Type B pancreatic cell (in vitro differentiated cells): ENCODE data around the gene ULK4. TPM values are rescaled to one million over a fixed set of nuclear protein-coding genes. Genes with fewer than 3 reads are reported as not detected.
A peak's percentile ranks its signal among the peaks of the same experiment; 100 is the strongest.
"Not testable (repeated sequence)": the region's sequence is repeated elsewhere in the genome, so short reads cannot be mapped to it uniquely, and the experiment has no call there.

Source experiments
- DNase-seq: peaks from one replicate; pipeline ENCODE4 v3.0.0; 2021; ENCODE audit warnings: mixed read lengths; ENCODE audit not compliant: unreplicated experiment; ENCODE audit errors: extremely low spot score
- H3K27ac Mint-ChIP-seq: 2 replicates; pipeline ENCODE4 v1.8.0; 2021; ENCODE audit warnings: mild to moderate bottlenecking, mixed read lengths
- H3K27me3 Mint-ChIP-seq: 2 replicates; pipeline ENCODE4 v1.8.0; 2021; ENCODE audit warnings: mixed read lengths
- H3K36me3 Mint-ChIP-seq: 2 replicates; pipeline ENCODE4 v1.8.0; 2021; ENCODE audit warnings: mixed read lengths
- H3K4me1 Mint-ChIP-seq: one replicate; pipeline ENCODE4 v1.8.0; 2021; ENCODE audit warnings: mixed read lengths; ENCODE audit not compliant: unreplicated experiment
- H3K4me3 Mint-ChIP-seq: 2 replicates; pipeline ENCODE4 v1.8.0; 2021; ENCODE audit warnings: mild to moderate bottlenecking, mixed read lengths
- H3K9me3 Mint-ChIP-seq: 2 replicates; pipeline ENCODE4 v1.8.0; 2021; ENCODE audit warnings: mixed read lengths
- total RNA-seq: library from RNA; stranded (reverse); gene quantifications from 2 replicates; pipeline ENCODE4 v1.2.1, GENCODE V29; 2021; ENCODE audit warnings: low replicate concordance
- TF ChIP-seq, protein P1 (sequence below): fragments of 200-600 bp; sonication (generic); conservative IDR thresholded peaks from 2 replicates; pipeline ENCODE4 v1.5.0; 2021; ENCODE audit warnings: antibody characterized with exemption, mild to moderate bottlenecking

Gene ULK4
- total RNA-seq, 1 donor from 2014 or later, result 10.7 TPM

DNA sequence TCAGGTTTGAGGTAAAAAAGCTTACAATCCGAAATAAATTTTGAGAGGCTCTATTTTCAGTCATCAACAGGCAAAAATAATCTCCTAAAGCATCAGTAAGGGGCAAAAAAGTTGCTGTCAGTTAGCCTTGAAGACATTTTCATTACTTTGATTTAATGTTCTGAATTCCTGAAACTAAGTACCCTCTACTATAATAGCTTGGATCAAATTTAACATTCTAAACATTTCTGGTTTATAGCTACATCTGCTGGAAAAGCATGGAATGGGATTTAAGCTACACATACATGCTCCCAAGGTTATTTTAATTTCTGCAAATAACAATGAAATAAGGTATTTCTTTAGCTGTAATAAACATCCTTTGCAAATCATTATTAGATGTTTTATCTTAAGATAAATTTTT is 245.4 kb downstream of the ULK4 start:
- Mint-ChIP-seq H3K27me3 (no peaks in the 10 kb centered on the region), H3K36me3 (peaks cover 6% of the 10 kb centered on the region), H3K4me1 (peaks cover 12% of the 10 kb centered on the region), H3K27ac (no peak overlapping the region), H3K9me3 (no peaks in the 10 kb centered on the region), H3K4me3 (no peak overlapping the region)
- TF ChIP-seq, protein P1, sequence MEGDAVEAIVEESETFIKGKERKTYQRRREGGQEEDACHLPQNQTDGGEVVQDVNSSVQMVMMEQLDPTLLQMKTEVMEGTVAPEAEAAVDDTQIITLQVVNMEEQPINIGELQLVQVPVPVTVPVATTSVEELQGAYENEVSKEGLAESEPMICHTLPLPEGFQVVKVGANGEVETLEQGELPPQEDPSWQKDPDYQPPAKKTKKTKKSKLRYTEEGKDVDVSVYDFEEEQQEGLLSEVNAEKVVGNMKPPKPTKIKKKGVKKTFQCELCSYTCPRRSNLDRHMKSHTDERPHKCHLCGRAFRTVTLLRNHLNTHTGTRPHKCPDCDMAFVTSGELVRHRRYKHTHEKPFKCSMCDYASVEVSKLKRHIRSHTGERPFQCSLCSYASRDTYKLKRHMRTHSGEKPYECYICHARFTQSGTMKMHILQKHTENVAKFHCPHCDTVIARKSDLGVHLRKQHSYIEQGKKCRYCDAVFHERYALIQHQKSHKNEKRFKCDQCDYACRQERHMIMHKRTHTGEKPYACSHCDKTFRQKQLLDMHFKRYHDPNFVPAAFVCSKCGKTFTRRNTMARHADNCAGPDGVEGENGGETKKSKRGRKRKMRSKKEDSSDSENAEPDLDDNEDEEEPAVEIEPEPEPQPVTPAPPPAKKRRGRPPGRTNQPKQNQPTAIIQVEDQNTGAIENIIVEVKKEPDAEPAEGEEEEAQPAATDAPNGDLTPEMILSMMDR, result peak; percentile 56
- DNase-seq, result no peak

DNA sequence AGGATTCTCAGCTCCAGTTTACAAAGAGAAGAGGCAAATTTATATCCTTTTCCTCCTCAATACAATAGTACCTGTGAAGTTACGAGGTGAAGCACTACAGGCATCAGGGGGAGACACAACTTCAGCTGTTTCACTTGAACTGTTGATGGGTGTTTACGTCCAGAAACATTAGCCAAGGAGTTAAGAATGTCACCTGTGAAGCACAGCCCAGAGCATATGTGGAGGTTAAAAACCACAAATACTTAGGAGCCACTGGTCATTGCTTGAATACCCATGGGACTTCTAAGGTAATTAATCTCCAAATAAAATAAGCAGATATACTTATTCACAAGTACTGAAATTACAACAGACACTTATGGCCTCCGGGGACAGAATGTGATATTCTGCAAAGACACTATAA is 246.5 kb downstream of the ULK4 start:
- Mint-ChIP-seq H3K27me3 (no peaks in the 10 kb centered on the region), H3K27ac (no peak overlapping the region), H3K4me1 (peaks cover 22% of the 10 kb centered on the region), H3K9me3 (no peaks in the 10 kb centered on the region), H3K36me3 (peaks cover 6% of the 10 kb centered on the region), H3K4me3 (no peak overlapping the region)
- DNase-seq, result no peak
- TF ChIP-seq, protein P1, result no peak

DNA sequence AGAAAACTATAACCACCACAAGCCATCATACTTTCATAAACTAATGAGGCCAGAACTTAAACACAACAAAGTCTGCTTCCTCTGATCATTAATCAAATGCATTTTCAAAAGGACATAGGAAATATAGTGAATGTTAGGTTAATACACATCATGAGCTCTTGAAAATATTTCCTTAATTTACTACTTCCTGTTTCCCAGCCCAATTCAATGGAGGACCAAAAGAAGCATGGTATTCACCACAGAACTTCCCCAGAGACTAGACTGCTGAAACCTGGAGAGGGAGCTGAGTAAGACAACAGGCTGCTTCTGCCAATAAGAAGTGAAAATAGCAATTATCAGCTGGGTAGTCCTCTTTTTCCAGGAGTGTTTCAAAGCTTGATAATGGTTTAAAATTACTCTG is 250.3 kb downstream of the ULK4 start:
- Mint-ChIP-seq H3K36me3 (peaks cover 6% of the 10 kb centered on the region), H3K27ac (no peak overlapping the region), H3K4me3 (no peak overlapping the region), H3K9me3 (no peaks in the 10 kb centered on the region), H3K4me1 (peaks cover 22% of the 10 kb centered on the region), H3K27me3 (no peaks in the 10 kb centered on the region)
- no peak for DNase-seq
- TF ChIP-seq, protein P1, result no peak

DNA sequence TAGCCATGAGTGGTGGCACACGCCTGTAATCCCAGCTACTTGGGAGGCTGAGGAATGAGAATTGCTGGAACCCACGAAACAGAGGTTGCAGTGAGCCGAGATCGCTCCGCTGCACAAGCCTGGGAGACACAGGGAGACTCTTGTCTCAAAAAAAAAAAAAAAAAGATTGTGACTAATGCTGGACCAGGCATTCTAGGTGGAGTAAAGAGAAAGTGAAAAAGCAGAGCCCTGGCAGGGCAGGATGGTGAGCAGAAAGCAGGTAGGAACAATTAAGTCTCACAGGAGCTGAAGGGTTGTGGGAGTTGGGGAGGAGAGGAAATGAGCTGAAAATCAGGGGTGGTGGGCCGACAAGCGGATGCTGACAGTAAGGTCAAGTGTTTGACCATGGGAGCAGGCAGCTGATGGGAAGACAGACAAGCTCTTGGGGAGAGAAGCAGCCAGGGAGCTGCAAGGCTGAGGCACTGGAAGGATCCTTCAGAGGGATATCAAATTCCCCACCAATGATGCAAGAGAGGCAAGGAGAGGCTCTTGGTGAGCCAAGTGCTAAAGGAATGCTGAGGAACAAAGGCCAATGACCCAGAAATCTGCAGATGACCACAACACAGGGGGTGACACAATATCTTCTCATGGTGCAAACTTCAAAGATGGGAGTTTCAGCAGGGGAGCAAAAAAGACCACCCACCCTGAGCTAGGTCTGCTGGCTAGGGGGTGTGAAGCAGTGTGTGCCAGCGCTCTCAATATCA is 251.1 kb downstream of the ULK4 start:
- Mint-ChIP-seq H3K4me3 (no peak overlapping the region), H3K36me3 (peaks cover 9% of the 10 kb centered on the region), H3K9me3 (no peaks in the 10 kb centered on the region)

DNA sequence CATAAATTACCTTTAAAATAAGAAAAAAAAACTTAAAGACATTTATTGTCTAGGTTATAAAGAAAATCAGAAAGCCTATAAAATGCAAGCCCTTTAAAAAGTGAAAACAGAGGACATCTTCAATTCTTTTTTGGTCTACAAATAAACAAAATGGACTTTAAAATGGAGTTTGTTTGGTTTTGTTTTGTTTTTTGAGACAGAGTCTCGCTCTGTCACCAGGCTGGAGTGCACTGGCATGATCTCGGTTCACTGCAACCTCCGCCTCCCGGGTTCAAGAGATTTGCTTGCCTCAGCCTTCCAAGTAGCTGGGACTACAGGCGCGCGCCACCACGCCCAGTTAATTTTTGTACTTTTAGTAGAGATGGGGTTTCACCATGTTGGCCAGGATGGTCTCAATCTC is 252.7 kb downstream of the ULK4 start:
- peaks cover 14% of the 10 kb centered on the region for H3K36me3 Mint-ChIP-seq
- not testable (repeated sequence) for H3K27me3 Mint-ChIP-seq, H3K9me3 Mint-ChIP-seq, H3K4me3 Mint-ChIP-seq, H3K27ac Mint-ChIP-seq, DNase-seq
- peaks cover 17% of the 10 kb centered on the region for H3K4me1 Mint-ChIP-seq

More for the DNA sequence above, 251.1 kb downstream of the ULK4 start:
- Mint-ChIP-seq H3K27ac (peak overlapping the region; percentile 60), H3K4me1 (peaks cover 22% of the 10 kb centered on the region), H3K27me3 (no peaks in the 10 kb centered on the region)
- TF ChIP-seq, protein P1, result no peak
- DNase-seq, result no peak

DNA sequence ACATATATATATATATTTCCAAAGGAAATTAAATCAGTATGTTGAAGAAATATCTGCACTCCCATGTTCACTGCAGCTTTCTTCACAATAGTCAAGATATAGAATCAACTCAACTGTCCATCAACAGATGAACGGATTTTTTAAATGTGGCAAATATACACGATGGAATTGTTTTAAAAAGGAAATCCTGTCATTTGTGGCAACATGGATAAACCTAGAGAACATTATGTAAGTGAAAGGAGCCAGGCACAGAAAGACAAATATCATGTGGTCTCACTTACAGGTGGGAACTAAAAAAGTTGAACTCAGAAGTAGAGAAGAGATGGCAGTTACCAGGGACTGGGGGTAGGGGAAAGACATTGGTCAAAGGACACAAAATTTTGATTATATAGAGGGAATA is 253.7 kb downstream of the ULK4 start:
- H3K36me3 Mint-ChIP-seq, result peaks cover 8% of the 10 kb centered on the region

More for the DNA sequence above, 253.7 kb downstream of the ULK4 start:
- Mint-ChIP-seq H3K27ac (no peak overlapping the region), H3K9me3 (no peaks in the 10 kb centered on the region), H3K4me1 (peaks cover 17% of the 10 kb centered on the region), H3K4me3 (no peak overlapping the region), H3K27me3 (no peaks in the 10 kb centered on the region)
- TF ChIP-seq, protein P1, result no peak
- no peak for DNase-seq
